GM18909 (cell line): ENCODE results near the gene AAGAB.

Experiments used
- ATAC-seq: cut with Tn5 transposase; IDR thresholded peaks from one replicate; pipeline ENCODE4 v1.9.1; 2021; ENCODE audit warnings: mild to moderate bottlenecking; ENCODE audit not compliant: unreplicated experiment, poor library complexity

Gene AAGAB

DNA sequence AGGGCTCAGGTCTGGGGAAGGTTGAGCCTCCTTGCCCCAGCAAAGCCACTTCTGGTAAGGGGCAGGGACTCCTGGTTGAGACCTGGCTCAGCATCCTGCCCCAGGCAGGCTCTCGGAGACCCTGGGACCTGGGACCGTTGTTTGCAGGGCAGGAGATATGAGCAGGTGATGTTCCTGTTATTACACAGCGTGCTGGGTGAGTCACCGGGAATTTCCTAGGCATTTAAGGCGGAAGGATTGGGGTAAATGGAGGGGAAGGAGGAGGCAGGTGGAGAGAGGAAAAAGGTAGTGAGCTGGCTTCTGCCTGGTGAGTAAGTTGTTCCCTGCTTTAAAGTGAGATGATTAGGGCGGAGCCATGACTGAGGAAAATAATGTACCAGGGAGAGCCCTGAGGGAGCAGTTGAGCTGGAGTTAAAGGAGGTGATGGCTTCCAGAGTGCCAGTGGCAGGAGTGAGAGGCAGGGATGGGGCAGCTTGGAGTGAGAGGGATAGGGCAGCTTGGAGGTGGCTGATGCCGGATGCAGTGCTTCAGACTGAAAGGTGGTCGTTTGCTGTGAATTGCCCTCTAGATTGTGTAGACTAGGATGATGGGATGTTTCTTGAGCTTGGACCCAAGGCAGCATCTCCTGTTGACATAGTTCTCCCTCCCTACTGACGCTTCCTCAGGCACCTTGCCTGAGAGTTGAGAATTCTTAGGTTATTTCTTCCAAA lies 79.4 kb downstream of the AAGAB start:
- ATAC-seq: no peak

- ATAC-seq: no peak
Observed at GRCh38 chr15:67174446-67174845, 80.0 kb downstream of the AAGAB start.

GRCh38 chr15:67173786-67174185 lies 80.7 kb downstream of the AAGAB start:
- ATAC-seq: no peak

DNA sequence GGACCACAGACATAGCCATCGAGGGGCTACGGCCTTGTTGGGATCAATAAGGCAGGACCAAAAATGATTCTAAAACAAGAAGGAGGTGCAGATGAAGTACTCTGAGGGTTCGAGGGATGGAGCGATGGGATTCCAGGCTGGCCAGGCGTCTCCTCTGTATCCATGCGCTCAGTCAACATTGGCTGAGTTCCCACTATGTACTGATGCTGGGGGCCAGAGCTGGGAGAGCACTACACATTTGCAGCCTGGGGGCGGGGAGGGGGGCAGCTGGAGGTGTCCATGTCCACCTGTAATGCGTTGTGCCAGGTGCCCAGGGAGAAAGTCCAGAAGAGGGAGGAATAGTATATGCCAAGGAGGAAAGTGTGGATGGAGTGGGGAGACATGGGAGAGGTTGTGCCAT lies 81.5 kb downstream of the AAGAB start:
- ATAC-seq: no peak

DNA sequence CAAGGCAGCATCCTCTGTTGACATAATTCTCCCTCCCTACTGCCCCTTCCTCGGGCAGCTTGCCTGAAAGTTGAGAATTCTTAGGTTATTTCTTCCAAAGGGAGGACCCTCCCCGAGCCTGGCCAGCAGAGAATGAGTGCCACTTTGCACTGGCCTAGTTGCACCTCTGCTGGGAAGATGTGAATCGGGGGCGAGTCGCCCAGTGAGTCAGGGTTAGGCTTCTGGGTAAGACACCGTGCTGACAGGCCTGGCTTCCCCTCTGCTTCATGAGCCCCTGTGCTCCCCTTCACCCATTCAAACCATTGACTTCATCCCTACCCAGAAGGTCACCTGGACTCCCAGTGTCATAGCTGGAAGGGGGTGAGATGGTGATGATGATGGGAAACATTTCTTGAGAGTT lies 82.3 kb downstream of the AAGAB start:
- no peak for ATAC-seq

DNA sequence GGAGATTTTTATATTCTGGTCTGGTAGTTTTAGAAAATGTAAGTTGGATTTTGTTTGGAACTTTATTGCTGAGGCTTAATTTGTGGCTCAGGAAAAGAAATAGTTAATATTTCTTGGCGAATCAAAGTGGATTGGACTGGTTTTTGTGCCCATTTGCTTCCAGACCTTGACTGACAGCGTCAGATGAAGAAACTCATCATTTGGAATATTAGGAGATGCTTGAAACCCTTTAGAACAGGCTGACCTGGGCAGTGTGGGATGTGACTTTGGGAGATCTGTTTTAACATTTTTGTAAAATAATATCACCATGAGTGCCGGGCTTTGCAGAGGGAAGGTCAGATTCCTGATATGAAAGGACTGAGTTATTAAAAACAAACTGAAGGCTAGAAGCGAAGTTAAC lies 83.0 kb downstream of the AAGAB start:
- ATAC-seq: no peak

DNA sequence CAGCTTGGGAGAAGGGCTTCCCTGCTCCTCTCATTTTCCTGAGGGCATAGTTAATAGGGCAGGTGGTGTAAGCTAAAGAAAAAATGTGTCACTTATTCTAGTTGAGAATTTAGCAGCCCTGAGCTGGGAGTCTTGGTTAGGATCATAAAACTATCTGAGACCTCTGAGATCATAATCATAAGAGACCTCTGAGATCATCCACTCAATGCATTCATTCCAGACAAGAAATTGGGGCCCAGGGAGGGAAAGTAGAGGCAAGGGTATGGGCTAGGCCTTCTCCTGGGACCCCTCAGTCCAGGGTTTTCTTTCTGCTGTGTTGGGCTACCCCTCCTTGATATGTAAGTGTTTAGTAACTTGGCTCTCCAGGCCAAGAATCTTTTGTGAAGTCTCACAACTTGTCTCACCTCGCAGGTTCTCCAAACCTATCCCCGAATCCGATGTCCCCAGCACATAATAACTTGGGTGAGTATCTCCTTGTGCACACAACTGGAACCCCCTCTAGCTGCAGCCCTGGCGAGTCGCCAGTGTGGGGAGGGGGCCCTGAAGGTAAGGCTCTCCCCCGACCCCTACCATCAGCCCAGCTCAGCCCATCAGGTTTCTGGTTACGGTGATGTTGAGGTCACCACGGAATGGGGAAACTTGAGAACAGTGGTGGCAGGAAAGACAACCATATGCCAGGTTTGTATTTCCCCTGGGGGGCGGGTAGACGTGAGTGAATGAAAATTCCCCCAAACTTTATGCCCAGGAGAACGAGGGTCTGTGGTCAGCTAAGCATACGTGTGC lies 84.1 kb downstream of the AAGAB start:
- no peak for ATAC-seq

DNA sequence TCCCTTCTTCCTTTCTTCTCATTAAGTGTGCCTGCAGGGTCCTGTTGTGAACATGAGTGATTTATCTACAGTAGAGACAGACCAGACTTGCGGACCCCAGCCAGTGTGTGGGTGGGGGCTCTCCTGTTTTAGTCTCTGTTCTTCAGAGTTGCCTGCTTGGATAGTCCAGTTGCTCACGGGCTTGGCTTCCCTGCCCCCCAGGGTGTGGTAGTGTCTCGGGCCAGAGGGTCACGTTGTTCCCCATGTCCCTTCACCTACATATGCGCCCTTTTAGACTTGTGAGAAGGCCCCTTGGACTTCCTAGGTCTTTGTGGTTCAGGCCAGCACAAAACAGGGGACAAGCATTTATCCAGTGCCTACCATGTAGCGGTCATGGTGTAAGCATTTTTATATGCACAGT lies 85.8 kb downstream of the AAGAB start:
- ATAC-seq: no peak

- ATAC-seq: no peak
Observed at GRCh38 chr15:67167091-67167490, 87.4 kb downstream of the AAGAB start.

DNA sequence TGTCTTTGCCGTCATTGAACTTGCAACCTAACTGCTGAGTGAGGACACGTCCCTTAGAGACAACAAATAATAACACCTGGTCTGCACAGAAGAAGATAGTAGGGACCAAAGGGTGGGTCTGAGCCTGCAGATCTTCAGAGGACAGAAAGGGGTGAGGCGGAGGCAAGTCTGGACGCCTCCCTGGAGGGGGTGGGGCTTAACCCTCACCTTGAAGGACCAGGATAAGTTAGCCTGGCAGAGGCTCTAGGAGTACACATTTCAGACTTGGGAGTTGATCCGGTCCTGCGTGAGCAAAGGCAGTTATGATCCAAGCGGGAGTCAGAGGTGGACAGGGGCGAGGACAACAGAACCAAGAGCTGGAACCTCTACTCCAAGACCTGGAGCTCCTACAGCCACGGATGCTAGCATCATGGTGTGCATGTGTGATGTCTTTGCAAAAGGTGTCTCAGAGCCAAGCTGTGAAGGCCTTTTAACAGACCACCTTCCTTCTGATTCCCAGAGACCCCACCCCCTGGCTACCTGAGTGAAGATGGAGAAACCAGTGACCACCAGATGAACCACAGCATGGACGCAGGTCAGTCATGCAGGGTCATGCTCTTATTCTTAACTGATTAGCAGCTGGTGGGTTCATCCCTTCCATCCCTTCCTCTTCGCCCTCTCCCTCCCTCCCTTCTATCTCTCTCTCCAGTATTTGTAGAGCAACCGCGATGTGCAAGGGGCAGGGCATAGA lies 88.0 kb downstream of the AAGAB start:
- ATAC-seq: no peak

GRCh38 chr15:67165254-67166253 lies 88.9 kb downstream of the AAGAB start:
- ATAC-seq: no peak

DNA sequence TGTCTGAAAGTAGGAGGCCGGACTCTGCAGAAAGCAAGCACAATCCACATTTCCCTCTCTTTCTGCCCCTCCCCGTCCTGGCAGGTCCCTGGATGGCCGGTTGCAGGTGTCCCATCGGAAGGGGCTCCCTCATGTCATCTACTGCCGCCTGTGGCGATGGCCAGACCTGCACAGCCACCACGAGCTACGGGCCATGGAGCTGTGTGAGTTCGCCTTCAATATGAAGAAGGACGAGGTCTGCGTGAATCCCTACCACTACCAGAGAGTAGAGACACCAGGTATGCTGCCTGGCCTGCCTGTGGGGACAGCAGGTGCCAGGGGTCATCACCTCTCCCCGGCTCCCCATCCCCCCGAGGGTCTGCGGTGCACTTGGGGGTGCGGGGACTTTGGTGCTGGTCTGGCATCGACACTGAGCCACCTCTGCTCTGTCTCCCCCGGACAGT lies 89.6 kb downstream of the AAGAB start:
- ATAC-seq: no peak

GRCh38 chr15:67164401-67164791 lies 90.1 kb downstream of the AAGAB start:
- ATAC-seq: no peak

DNA sequence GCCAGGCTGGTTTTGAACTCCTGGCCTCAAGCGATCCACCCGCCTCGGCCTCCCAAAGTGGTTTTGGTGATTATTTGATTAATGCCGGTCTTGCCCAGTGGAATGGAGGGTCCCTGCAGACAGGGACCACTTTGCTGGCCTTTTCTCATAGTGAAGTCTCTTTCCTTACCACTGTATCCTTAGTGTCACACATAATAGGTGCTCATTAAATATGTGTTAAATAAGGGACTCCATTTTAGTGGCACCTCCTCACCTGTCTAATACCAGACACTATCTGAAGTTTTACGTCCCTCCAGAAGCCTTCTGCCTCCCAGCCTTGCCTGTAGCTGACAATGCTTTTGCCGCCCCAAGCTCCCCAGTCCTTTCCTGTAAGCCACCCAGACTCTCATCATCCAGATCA lies 91.3 kb downstream of the AAGAB start:
- ATAC-seq: no peak

DNA sequence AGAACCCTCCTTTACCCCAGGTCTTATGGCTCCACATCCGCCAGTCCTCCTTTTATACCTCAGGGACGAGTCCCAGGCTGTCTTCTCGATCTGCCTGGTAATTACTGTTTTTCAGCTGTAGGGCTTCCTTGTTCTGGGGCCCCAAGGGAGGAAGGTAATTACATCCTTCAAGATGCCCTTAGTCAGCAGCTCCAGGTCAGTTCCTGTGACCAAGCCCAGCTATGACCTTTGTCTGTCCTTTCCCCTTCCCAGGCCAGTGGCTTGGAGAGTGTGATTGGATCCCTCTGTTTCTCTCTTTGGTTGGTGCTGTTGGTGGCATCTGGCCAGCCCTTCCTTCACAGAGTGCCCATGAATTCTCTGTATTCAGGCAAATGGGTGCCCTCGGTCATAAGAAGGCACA lies 92.6 kb downstream of the AAGAB start:
- ATAC-seq: no peak

GRCh38 chr15:67161412-67161811 lies 93.0 kb downstream of the AAGAB start:
- ATAC-seq: no peak

GRCh38 chr15:67158367-67158766 lies 96.1 kb downstream of the AAGAB start:
- ATAC-seq: no peak

DNA sequence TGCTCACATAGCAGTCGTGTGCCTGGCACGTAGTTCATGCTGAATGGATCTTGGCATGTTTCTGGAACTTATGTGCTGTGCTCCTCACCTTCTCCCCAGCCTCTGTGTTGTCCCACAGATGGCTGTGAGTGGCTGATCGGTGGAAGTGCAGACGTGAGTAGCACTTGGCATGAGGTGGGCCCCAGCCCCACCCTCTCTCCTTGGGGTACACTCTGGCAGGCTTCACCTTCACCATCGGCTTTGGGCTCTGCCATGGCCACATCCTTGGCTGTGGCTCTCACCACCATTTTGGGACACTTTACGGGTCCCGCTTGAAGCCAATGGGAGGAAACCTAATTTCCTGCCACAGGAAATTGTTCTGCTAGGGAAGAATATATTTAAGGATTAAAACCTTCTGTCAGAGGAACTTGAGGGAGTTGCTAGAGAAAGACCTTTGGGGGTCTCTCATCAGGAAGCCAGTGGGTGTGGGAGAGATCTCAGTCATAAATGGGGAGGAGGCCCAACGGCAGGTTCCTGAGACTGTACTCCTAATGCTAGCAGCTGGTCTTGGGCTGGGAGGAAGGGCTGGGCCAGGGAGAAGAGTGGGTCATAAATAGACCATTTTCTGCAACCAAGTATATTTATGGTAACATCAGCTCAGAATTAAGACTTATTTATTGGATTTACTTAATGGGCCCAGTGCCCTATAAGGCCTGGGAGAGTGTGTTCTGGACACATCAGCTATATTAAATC lies 96.8 kb downstream of the AAGAB start:
- no peak for ATAC-seq

GRCh38 chr15:67156834-67157233 lies 97.6 kb downstream of the AAGAB start:
- ATAC-seq: no peak
